Subcutaneous adipose tissue (tissue), 4 donors: ENCODE measurements around the gene MEIOC. TPM values are rescaled to one million over a fixed set of nuclear protein-coding genes. Genes with fewer than 3 reads are reported as not detected.

ENCODE experiments used
- CTCF ChIP-seq: fragments of 450-650 bp; IDR thresholded peaks from one replicate; pipeline ENCODE4 v1.5.1; 2016; ENCODE audit warnings: low read depth, mild to moderate bottlenecking, control low read depth, antibody characterized with exemption, moderate library complexity
- total RNA-seq, 4 donors: library from RNA; depleted of rRNA; stranded (reverse); fragments of >200 nt; gene quantifications; one replicate each; pipeline ENCODE4 v1.1.0, GENCODE V29; 2016

MEIOC gene
- total RNA-seq, 4 donors from 2014 or later, result 0.33 TPM; not detected in 3

DNA sequence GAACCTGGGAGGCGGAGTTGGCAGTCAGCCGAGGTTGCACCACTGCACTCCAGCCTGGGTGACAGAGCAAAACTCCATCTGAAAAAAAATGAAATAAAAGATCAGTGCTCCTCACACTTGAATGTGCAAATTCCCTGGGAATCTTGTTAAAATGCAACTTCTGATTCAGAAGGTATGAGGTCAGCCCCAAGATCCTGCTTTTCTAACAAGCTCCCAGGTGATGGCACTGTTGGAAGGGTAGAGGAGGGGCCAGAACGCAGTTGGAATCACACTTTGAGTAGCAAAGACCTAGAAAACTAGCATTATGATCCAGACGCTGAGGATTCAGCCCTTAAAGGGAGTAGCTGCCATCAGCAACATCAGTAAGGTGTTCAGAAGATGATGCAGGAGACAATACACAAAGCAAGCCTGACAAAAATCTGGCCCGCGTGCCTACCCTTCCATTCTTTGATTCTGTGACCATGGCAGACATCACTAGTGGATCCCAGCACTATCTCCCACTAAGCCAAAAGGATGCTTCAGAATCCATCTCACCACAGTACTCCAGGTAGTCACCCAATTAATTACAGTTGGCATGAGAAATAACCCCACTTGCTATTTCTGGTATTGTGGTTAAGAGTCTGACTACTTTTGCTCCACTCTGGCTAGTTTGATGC, 33.1 kb upstream of the MEIOC start:
- no peak for TF ChIP-seq CTCF

DNA sequence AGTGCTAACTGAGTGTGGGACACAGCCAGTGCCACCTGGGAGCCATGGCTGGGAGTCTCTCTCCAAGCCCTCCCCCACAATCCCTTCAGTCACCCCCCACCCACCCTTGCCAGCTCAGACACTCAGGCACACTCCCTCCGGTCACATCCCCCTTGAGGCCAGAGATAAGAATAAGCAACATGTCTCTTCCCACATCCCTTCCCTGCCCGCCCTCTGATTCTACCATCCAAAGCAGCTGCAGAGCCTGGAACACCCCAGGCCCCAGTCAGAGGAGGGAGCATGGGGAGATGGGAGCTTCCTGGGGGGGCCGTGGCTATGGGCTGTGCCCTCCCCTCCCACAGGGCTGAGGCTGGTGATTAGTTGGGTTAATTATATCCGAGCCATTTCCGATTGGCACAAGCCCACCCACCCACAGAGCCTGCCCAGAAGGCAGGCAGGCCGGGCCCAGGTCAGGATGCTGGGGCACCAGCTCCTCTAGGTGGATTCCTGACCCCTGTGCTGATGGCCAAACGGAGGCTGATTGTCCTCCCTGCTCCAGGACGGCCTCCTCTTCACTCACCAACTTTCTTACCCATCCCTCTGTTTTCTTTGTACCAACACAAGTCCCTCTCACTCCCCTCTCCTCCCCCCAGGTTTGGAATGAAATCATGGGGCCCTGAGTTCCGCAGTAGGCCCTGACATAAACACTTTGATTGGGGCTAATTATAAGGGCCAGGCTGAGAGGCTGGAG, 28.6 kb upstream of the MEIOC start:
- TF ChIP-seq CTCF, result no peak

- no peak for TF ChIP-seq CTCF
Measured at GRCh38 chr17:44628243-44629188, 27.8 kb upstream of the MEIOC start.

- TF ChIP-seq CTCF, result no peak
Measured at GRCh38 chr17:44629314-44629713, 27.0 kb upstream of the MEIOC start.

GRCh38 chr17:44630703-44631102, 25.6 kb upstream of the MEIOC start:
- no peak for TF ChIP-seq CTCF

GRCh38 chr17:44633998-44634397, 22.3 kb upstream of the MEIOC start:
- TF ChIP-seq CTCF, result no peak

- no peak for TF ChIP-seq CTCF
Measured at GRCh38 chr17:44636562-44636961, 19.7 kb upstream of the MEIOC start.
